ENCODE data around the gene CCHCR1. TPM values are rescaled to one million over a fixed set of nuclear protein-coding genes. Genes with fewer than 3 reads are reported as not detected.
A peak's percentile ranks its signal among the peaks of the same experiment; 100 is the strongest.

CCHCR1 gene
- total RNA-seq, 2 donors from 2014 or later: 15.6 to 28.7 TPM

DNA sequence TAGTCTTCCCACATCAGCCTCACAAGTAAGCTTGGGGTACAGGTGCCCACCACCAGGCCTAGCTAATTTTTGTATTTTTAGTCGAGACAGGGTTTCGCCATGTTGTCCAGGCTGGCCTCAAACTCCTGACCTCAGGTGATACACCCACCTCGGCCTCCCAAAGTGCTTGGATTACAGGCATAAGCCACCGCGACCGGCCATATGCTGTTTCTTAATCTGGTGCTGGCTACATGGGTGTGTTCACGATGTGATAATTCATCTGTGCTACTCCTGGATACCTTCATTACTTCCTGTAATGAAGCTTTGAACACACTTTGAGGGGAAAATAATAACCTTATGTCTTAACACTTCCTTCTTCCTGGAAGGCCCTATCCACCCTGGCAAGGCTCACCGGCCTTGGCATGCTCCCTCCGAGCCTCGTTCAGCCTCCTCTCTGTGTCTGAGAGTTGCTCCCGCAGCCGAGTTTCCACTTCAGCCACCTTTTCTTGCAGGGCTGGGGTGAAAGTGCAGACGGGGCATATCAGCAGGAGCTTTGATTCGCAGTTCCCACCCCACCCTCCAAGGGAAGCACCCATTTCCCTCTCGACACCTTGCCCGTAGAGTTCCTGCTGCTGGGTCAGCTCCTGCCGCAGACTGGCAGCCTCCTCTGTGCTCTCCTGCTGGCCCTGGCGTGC, 13.2 kb downstream of the CCHCR1 start:
- 88 to 89% methylated on average over 18 of the region's 18 CpGs for WGBS, 2 donors
- DNase-seq (no peak), ATAC-seq (no peak)

DNA sequence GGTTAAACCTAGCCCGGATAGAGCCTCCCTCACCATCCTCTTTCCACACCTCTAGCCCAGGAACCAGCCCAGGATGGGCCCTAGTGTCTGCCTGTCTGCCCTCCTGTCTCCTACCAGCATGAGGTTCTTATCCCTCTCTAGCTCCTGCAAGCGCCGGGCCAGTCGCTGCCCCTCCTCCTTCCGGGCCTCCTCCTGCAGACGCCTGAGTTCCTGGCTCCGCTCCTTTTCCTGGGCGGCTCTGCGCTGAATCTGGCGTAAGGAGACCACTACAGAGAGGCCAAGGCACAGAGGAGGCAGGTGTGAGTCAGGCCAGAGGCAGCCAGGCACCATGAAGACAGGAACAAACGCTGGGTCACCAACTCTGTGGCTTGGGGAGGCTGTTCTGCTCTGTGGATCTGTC, 14.5 kb downstream of the CCHCR1 start:
- H3K9me3 ChIP-seq: no peaks in the 10 kb centered on the region
- H3K27me3 ChIP-seq: no peaks in the 10 kb centered on the region
- H3K27ac ChIP-seq: no peak overlapping the region
- intact Hi-C loops (cut with DNase I): no loop called here
- TF ChIP-seq, protein P1, sequence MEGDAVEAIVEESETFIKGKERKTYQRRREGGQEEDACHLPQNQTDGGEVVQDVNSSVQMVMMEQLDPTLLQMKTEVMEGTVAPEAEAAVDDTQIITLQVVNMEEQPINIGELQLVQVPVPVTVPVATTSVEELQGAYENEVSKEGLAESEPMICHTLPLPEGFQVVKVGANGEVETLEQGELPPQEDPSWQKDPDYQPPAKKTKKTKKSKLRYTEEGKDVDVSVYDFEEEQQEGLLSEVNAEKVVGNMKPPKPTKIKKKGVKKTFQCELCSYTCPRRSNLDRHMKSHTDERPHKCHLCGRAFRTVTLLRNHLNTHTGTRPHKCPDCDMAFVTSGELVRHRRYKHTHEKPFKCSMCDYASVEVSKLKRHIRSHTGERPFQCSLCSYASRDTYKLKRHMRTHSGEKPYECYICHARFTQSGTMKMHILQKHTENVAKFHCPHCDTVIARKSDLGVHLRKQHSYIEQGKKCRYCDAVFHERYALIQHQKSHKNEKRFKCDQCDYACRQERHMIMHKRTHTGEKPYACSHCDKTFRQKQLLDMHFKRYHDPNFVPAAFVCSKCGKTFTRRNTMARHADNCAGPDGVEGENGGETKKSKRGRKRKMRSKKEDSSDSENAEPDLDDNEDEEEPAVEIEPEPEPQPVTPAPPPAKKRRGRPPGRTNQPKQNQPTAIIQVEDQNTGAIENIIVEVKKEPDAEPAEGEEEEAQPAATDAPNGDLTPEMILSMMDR (IDR thresholded peaks at IDR 0.05): no peak
- no peak for TF ChIP-seq POLR2A (IDR thresholded peaks at IDR 0.05)
- WGBS, 2 donors: 69 to 76% methylated on average over 11 of the region's 11 CpGs
- peak; percentile 31 for ATAC-seq
- DNase-seq: peak in 2 of 4 donors; percentile 27 to 42
- H3K36me3 ChIP-seq (replicated peaks in 1 of 2; ENCODE audit: insufficient read depth in 1 of 2, low read depth in 2 of 2): no peaks in the 10 kb centered on the region
- no peaks in the 10 kb centered on the region for H3K4me1 ChIP-seq
- H3K4me3 ChIP-seq: no peak overlapping the region

More for the DNA sequence above, 13.2 kb downstream of the CCHCR1 start:
- Histone ChIP-seq H3K36me3 (replicated peaks in 1 of 2; ENCODE audit: insufficient read depth in 1 of 2, low read depth in 2 of 2) (no peaks in the 10 kb centered on the region), H3K27me3 (no peaks in the 10 kb centered on the region), H3K4me3 (no peak overlapping the region), H3K4me1 (no peaks in the 10 kb centered on the region), H3K27ac (no peak overlapping the region), H3K9me3 (no peaks in the 10 kb centered on the region)
- TF ChIP-seq POLR2A (IDR thresholded peaks at IDR 0.05): no peak
- TF ChIP-seq, protein P1 (IDR thresholded peaks at IDR 0.05): no peak
- intact Hi-C loops (cut with DNase I): no loop called here

DNA sequence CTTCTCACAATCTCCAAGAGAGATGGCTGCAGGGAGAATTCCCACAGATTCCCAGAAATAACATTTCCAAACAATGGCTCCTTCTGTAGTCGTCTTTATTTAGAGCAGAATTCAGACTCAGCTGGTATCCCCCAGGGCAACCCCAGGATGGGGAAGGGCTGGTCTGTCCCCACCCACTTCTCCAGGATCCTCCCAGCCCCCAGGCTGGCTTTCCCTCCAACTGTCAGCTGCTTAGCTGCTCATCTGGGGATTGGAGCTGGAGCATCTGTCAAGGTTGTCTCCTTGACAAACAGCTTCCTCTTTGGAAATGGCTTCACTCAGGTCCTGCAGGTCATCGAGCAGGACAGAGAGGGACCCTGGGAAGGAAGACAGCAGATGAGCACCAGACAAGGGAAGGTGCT, 15.2 kb downstream of the CCHCR1 start:
- Histone ChIP-seq H3K27me3 (no peaks in the 10 kb centered on the region), H3K27ac (no peak overlapping the region), H3K4me1 (peaks cover 6% of the 10 kb centered on the region), H3K4me3 (no peak overlapping the region), H3K36me3 (replicated peaks in 1 of 2; ENCODE audit: insufficient read depth in 1 of 2, low read depth in 2 of 2) (no peaks in the 10 kb centered on the region), H3K9me3 (no peaks in the 10 kb centered on the region)
- TF ChIP-seq, protein P1 (IDR thresholded peaks at IDR 0.05): no peak
- no peak for TF ChIP-seq POLR2A (IDR thresholded peaks at IDR 0.05)
- no peak for DNase-seq
- intact Hi-C loops (cut with DNase I): no loop called here
- WGBS, 2 donors: 64% methylated on average over 2 of the region's 2 CpGs
- ATAC-seq: no peak

DNA sequence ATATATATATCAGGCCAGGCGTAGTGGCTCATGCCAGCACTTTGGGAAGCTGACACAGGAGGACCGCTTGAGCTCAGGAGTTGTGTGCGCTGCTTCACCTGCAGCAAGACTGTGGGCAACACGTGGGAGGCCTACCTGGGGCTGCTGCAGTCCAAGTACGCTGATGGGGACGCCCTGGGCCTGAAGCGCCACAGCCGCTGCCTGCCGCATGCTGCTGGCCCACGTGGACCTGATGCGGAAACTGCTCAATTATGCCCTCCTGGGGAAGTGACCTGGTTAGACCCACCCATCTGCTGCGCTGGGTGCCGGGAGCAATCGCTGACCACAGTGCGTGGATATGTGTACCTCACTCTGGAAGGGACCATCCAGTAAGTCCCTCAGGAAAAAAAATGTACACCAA, 17.0 kb downstream of the CCHCR1 start:
- intact Hi-C loops (cut with DNase I): no loop called here
- Histone ChIP-seq H3K4me3 (no peak overlapping the region), H3K36me3 (replicated peaks in 1 of 2; ENCODE audit: insufficient read depth in 1 of 2, low read depth in 2 of 2) (no peaks in the 10 kb centered on the region), H3K27ac (no peak overlapping the region), H3K9me3 (no peaks in the 10 kb centered on the region), H3K4me1 (peaks cover 6% of the 10 kb centered on the region), H3K27me3 (no peaks in the 10 kb centered on the region)
- no peak for ATAC-seq
- TF ChIP-seq POLR2A (IDR thresholded peaks at IDR 0.05): no peak
- TF ChIP-seq, protein P1 (IDR thresholded peaks at IDR 0.05): no peak
- no peak for DNase-seq
- WGBS, 2 donors: 85 to 87% methylated on average over 9 to 15 of the region's 15 CpGs

DNA sequence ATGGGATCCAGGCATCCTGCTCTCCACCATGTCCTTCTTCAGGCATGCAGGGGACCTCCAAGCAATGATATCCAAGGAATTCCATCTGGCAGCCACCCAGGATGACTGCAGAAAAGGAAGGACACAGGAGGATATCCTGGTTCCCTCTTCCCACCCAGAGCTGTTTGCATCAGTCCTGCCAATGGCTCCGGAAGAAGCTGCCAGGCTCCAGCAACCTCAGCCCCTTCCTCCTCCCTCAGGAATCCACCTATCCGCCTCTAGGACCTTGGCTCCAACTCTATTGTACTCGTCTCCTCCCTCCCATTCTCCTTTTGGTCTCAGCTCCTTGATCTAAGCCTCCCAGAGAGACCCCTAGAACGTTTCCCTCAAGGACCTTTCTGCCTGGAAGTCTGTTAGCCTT, 18.0 kb downstream of the CCHCR1 start:
- Histone ChIP-seq H3K27me3 (no peaks in the 10 kb centered on the region), H3K36me3 (replicated peaks in 1 of 2; ENCODE audit: insufficient read depth in 1 of 2, low read depth in 2 of 2) (no peaks in the 10 kb centered on the region), H3K27ac (no peak overlapping the region), H3K9me3 (no peaks in the 10 kb centered on the region), H3K4me1 (peaks cover 6% of the 10 kb centered on the region), H3K4me3 (no peak overlapping the region)
- intact Hi-C loops (cut with DNase I): loop anchor here (5.0 kb wide), 1 partner anchor 53 kb away; no protein-coding TSS in a partner anchor
- DNase-seq (no peak), ATAC-seq (no peak)
- TF ChIP-seq POLR2A (IDR thresholded peaks at IDR 0.05): no peak
- TF ChIP-seq, protein P1 (IDR thresholded peaks at IDR 0.05): no peak
- WGBS, 2 donors: 19 to 29% methylated on average over 4 of the region's 4 CpGs

All from body of pancreas (tissue), 4 donors.